ES-I3 (cell line): ENCODE results near the gene STAT6.

Source experiments
- H3K36me3 ChIP-seq: 2 replicates; pipeline ENCODE4 v1.6.1; 2013; ENCODE audit warnings: mild to moderate bottlenecking, low read length, control low read depth, moderate library complexity; ENCODE audit not compliant: insufficient read depth
- H3K4me1 ChIP-seq: 2 replicates; pipeline ENCODE4 v1.6.1; 2013; ENCODE audit warnings: mild to moderate bottlenecking, control low read depth, low read length; ENCODE audit not compliant: insufficient read depth
- H3K9ac ChIP-seq: 2 replicates; pipeline ENCODE4 v1.6.1; 2013; ENCODE audit warnings: low read depth, mild to moderate bottlenecking, low read length, moderate library complexity
- H3K9me3 ChIP-seq: 2 replicates; pipeline ENCODE4 v1.6.1; 2013; ENCODE audit warnings: mild to moderate bottlenecking, low read length, moderate library complexity; ENCODE audit not compliant: control insufficient read depth, insufficient read depth

The STAT6 gene

GRCh38 chr12:57094208-57095160 is 16.7 kb downstream of the STAT6 start:
- Histone ChIP-seq H3K9me3 (no peaks in the 10 kb centered on the region), H3K9ac (0 out of 2 replicates have a peak overlapping the region, but pooled peaks have one; percentile 13), H3K4me1 (peaks cover 26% of the 10 kb centered on the region), H3K36me3 (peaks cover 3% of the 10 kb centered on the region; the same call in 1 of the 2 replicates)

GRCh38 chr12:57093415-57094207 is 17.6 kb downstream of the STAT6 start:
- no peaks in the 10 kb centered on the region for H3K9me3 ChIP-seq
- peaks cover 26% of the 10 kb centered on the region for H3K4me1 ChIP-seq
- H3K9ac ChIP-seq: peak overlapping the region; percentile 42; the same call in 1 of the 2 replicates
- H3K36me3 ChIP-seq: peaks cover 3% of the 10 kb centered on the region; the same call in 1 of the 2 replicates

GRCh38 chr12:57092876-57093414 is 18.2 kb downstream of the STAT6 start:
- peaks cover 3% of the 10 kb centered on the region; the same call in 1 of the 2 replicates for H3K36me3 ChIP-seq
- H3K9ac ChIP-seq: no peak overlapping the region
- peaks cover 26% of the 10 kb centered on the region for H3K4me1 ChIP-seq
- no peaks in the 10 kb centered on the region for H3K9me3 ChIP-seq

GRCh38 chr12:57092529-57092862 is 18.7 kb downstream of the STAT6 start:
- peaks cover 26% of the 10 kb centered on the region for H3K4me1 ChIP-seq

GRCh38 chr12:57091638-57092528 is 19.3 kb downstream of the STAT6 start:
- Histone ChIP-seq H3K36me3 (no peaks in the 10 kb centered on the region), H3K9ac (no peak overlapping the region), H3K9me3 (no peaks in the 10 kb centered on the region), H3K4me1 (peaks cover 26% of the 10 kb centered on the region)

More at GRCh38 chr12:57092529-57092862, 18.7 kb downstream of the STAT6 start:
- Histone ChIP-seq H3K9me3 (no peaks in the 10 kb centered on the region), H3K36me3 (peaks cover 3% of the 10 kb centered on the region; the same call in 1 of the 2 replicates), H3K9ac (no peak overlapping the region)

GRCh38 chr12:57090924-57091637 is 20.1 kb downstream of the STAT6 start:
- no peaks in the 10 kb centered on the region for H3K36me3 ChIP-seq
- H3K9ac ChIP-seq: no peak overlapping the region
- peaks cover 22% of the 10 kb centered on the region for H3K4me1 ChIP-seq
- H3K9me3 ChIP-seq: no peaks in the 10 kb centered on the region

- Histone ChIP-seq H3K9me3 (no peaks in the 10 kb centered on the region), H3K36me3 (no peaks in the 10 kb centered on the region), H3K9ac (no peak overlapping the region), H3K4me1 (peaks cover 21% of the 10 kb centered on the region; the same call in 1 of the 2 replicates)
These were observed 20.7 kb downstream of the STAT6 start for GRCh38 chr12:57090490-57090889.

- Histone ChIP-seq H3K36me3 (no peaks in the 10 kb centered on the region), H3K9me3 (no peaks in the 10 kb centered on the region), H3K4me1 (peaks cover 14% of the 10 kb centered on the region; the same call in 1 of the 2 replicates), H3K9ac (peak overlapping the region; percentile 79)
These were observed 21.6 kb downstream of the STAT6 start for GRCh38 chr12:57089271-57090245.

GRCh38 chr12:57088354-57089270 is 22.6 kb downstream of the STAT6 start, which contains the start of gene NAB2:
Gene NAB2, plus strand, starts transcription at chr12:57089114. Its CDS starts 158 bp downstream, at chr12:57089272.
- Histone ChIP-seq H3K9ac (peak within 1 kb of the TSS; percentile 95), H3K36me3 (no peaks in the 10 kb centered on the region), H3K9me3 (no peaks in the 10 kb centered on the region), H3K4me1 (peaks cover 12% of the 10 kb centered on the region; the same call in 1 of the 2 replicates)

GRCh38 chr12:57087691-57088353 is 23.3 kb downstream of the STAT6 start:
- Histone ChIP-seq H3K4me1 (peaks cover 6% of the 10 kb centered on the region; the same call in 1 of the 2 replicates), H3K9ac (peak overlapping the region; percentile 95), H3K36me3 (no peaks in the 10 kb centered on the region), H3K9me3 (no peaks in the 10 kb centered on the region)
